Kasumi-1 (cell line): ENCODE measurements around the gene FANCC.

Experiments
- DNase-seq, 2 experiments: peaks; one replicate each; lab custom pipeline; 2025; lab: John Stamatoyannopoulos, UW

FANCC gene

GRCh38 chr9:95100071-95100627, 217.4 kb downstream of the FANCC start:
- no peak for DNase-seq

- DNase-seq, result no peak
Observed at GRCh38 chr9:95099321-95100070, 218.0 kb downstream of the FANCC start.

- DNase-seq, result peak in 1 of 2 experiments; percentile 23
Observed at GRCh38 chr9:95098391-95098921, 219.1 kb downstream of the FANCC start.

DNA sequence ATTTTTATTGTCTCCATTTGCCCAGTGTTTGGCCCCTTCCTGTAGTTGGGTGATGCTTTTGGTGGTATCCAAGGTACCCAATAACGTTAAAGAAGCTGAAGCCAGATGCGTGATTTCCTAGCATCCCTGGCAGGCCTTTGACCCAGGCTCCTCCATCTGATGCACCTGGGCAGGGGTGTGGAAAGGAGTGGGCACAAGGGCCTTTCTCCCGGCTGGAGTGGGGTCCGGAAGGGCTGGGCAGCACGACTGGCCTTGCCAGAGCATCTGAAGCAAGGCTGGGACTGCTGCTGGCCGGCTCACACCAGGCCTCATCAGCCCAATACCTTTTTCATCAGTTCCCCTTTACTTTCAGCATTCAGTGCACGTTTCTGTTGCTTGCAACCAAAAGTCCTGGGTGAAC, 220.2 kb downstream of the FANCC start:
- DNase-seq, result no peak

- no peak for DNase-seq
Observed at GRCh38 chr9:95096807-95097206, 220.7 kb downstream of the FANCC start.

GRCh38 chr9:95096381-95096780, 221.1 kb downstream of the FANCC start:
- DNase-seq, result no peak

DNA sequence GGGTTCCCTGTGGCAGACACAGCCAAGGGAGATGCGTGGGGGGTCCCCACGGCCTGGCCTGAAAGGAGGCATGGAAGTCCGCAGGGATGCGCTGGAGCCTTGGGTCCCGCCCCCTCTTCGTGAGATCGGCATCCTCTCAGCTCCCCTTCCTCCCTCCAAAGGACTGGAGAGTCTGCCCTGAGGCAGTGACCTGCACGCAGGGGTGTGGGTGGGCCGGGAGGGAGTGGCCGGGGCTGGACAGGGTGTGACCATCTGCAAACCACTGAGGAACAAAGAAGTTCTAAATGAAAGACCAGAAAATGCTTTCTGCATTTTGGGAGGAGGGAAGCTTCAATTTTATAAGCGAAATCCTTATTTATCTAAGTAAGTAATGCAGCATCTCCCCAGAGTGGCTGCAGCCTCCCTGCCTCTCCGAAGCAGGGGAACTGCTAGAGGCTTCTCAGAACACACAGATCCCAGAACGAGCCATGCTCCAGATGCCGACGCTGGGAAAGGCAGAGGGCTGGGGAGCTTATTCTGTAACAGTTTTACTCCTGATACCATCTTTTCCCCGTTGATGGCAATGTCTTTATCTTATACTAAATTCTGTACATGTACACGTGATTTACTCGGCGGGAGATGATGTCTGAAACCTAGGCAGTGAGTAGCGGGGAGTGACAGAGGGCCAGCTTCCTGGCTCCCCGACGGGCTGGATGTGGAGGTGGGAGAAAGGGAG, 221.7 kb downstream of the FANCC start:
- no peak for DNase-seq

DNA sequence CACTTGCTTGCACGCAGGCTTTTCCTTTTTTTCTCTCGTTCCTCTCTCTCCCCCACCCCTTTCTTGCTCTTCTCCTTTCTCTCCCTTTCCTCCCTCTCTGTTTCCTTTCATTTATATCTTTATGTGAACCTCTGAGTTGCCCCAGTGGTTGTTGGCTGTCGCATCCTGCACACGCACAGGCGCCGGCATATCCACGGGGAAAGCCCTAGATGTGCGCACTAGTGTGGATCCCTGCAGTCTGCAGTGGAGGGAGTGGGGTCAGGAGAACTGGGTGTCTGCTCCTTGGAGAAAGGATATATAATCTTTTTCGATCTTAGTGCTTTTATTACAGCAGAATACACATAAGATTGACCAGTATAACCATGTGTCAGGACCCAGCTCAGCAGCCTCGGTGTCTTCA, 223.5 kb downstream of the FANCC start:
- DNase-seq, result no peak

DNA sequence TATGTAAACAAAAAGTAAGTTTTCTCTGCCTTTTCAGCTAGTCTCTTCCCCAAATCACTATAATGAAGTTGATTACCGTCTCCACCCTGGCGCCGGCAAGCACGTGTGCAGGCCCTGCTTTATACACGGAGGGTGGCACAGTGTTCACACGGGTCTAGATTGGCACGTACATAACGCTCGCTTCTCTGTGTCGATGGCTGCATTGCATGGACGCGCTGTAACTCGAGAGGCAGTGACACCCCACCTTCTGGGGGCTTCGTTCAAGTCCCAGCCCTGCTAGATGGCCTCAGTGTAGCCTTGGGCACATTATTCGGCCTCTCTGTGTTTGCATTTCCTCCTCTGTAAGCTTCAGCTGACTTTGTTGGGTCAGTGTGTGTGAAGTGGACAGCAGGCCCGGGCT, 223.9 kb downstream of the FANCC start:
- no peak for DNase-seq

DNA sequence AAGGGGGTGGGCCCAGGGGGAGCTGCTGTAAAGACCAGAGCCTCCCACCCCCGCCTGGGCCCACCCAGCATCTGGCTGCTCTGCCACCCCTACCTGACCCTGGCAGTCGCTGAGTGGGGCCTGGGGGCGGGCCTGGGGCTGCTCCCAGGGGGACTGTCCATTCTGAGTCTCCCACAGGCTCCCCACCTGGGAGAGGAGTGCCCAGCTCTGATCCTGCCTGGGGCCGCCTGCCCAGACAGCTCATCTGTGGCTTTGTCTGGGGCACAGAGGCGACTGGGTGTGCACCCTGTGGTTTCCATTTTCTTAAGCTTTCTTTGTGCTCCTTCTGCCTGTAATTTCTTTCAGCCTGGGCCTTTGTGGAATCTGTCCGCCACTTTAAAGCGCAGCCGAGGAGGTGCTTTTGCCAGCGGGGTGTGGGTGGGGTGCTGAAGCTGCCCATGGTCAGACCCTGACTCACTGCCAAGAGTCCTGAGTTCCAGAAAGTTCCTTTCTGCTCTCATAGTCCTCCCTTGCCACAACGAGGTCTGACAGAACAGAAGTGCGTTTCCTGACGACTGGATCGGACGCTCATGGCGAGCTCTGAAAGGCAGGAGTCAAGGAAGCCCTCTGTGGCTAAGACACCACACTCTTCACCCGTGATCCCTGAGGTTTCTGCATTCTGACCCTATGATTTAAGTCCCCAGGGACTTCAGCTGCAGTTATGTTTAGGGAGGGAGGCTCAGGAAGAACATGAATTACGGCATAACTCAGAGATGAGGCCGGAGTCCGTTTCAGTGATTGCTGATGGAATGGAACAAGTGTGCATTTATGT, 225.0 kb downstream of the FANCC start:
- DNase-seq, result no peak

DNA sequence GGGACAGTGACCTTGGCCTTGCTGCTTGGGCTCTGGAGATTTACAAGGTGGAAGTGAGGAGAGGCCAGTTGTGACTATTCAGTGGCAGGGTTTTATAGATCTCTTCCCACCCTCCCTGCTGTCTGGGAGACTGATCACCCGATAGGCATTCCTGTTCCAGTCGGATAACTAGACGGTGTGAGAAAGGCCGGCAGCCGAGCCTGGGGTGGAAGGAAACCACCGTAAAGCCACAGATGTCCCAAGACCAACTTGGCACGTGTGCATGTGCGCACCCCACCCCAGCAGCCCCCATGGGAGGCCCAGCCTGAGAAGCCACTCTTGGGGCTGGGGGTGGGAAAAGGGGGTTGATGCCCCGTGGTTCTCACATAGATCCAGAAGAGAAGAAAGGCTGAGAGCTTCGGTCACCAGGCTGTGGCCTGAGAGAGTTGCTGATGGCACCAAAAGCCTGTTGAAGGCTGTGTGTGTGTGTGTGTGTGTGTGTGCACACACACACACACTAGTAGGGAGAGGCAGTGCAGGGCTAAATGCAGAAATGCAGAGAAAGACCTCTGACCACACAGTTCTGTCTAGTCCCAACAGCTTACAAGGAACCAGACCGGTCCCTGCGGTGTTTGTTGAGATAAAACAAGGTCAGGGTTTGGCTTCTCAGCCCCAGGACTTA, 225.8 kb downstream of the FANCC start:
- no peak for DNase-seq

DNA sequence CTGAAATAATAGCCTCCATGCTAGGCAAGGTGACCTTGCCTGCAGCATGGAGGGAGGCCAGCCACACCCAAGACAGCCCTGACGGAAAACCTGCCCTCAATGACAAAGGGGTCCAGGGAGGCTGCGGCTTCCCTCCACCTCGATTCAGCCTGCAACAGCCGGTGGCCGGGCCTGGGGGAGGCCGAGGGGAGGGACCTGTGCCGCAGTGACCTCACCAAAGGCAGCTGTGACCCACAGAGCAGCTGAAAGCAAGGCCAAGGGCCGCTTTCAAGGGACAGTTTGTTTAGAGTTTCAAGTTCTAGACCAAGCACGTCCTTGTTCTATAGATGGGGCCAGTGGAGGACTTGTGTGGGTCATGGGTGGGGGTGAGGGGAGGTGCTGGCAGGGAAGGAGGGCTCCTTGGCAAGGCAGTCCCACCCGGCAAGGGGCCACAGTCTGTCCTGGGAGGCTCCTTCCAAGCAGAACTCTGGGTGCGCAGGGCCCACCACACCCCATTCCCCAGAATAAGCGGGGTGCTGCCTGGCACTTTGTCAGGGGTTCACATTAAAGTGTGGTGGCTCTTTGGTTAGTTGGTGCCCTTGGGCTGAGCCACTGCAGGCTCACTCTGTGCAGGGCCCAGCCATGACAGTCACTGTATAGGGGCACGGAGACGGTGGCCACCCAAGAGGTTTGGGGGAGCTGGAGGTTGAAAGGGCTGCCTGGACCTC, 226.5 kb downstream of the FANCC start:
- no peak for DNase-seq

- no peak for DNase-seq
Observed at GRCh38 chr9:95090023-95090791, 227.3 kb downstream of the FANCC start.

- DNase-seq, result no peak
Observed at GRCh38 chr9:95089257-95090022, 228.1 kb downstream of the FANCC start.

DNA sequence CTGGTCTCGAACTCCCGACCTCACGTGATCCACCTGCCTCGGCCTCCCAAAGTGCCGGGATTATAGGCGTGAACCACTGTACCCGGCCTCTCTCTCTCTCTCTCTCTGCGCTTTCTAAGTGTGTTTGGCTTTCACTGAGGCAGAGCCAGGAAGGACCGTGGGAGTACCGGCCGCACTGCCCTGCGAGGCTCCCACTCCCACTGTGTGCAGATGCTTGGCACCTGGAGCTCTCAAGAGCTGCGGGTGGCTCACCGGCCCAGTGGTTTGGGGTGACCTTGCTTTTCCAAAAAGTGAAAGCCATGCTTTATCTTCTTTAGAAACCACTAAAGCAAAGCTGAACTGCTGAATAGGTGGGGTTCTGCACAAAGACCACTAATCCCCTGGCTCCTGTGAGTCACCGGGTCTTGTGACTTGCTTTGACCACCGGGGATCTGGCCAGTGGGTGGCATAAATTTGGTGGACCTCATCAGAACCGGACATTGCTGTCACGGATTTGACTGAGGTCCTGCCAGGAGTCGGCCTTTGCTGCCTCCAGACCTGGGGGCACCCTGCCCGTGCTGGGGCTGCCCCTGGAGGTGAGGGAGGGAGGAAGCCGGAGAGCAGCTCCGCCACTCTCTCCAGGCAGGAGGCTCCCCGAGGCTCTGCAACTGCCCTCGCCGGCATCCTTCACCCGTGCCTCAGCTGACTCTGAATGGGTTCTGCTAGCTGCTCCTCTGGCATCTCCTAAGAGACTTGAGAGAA, 228.9 kb downstream of the FANCC start:
- DNase-seq, result no peak

GRCh38 chr9:95087659-95088242, 229.8 kb downstream of the FANCC start:
- DNase-seq, result no peak

DNA sequence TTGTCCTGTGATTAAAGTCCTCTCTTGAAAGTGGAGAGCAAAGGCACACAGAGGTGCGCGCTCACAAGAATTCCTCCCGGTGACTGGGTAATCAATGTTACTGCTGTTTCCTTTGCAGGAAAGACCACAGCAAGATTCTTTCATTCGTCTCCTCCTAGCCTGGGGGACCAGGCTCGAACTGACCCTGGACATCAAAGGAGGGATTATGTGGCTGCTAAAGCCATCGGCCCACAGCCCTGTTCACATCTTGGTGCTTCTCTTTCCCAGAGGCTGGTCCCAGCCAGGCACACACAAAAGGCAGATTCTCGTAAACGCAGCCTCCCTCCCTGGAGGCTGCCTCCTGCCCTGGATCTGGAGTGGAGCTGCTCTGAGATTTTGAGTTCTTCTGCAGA, 230.9 kb downstream of the FANCC start:
- DNase-seq, result no peak

- DNase-seq, result no peak
Observed at GRCh38 chr9:95085861-95086563, 231.5 kb downstream of the FANCC start.
